OCI-LY7 (cell line): ENCODE data around the gene KRT36. TPM values are rescaled to one million over a fixed set of nuclear protein-coding genes. Genes with fewer than 3 reads are reported as not detected.

Source experiments
- BruUV-seq: library from RNA; stranded (reverse); fragments of 400-500 nt; replicated peaks from 2 replicates; lab custom pipeline; 2021; lab: Mats Ljungman, UMichigan
- CTCF ChIA-PET: fragments of 300-600 bp; sonication (Branson Sonifier 250); formaldehyde crosslinking; loops from one replicate; lab custom pipeline; 2022; ENCODE audit warnings: antibody characterized with exemption; ENCODE audit not compliant: unreplicated experiment; lab: Charles Lee
- POLR2A ChIA-PET: fragments of 300-600 bp; sonication (Branson Sonifier 250); formaldehyde crosslinking; loops from one replicate; lab custom pipeline; 2022; ENCODE audit warnings: antibody characterized with exemption; lab: Charles Lee
- DNase-seq: peaks from one replicate; pipeline ENCODE4 v3.0.0-alpha.2; 2015; ENCODE audit warnings: low spot score
- H2AFZ ChIP-seq: fragments of 200-600 bp; sonication (generic), shearing (Covaris generic); 2 replicates; pipeline ENCODE4 v1.6.1; 2014; ENCODE audit warnings: mild to moderate bottlenecking, antibody characterized with exemption, low read length, moderate library complexity
- H3K27ac ChIP-seq: fragments of 200-600 bp; sonication (generic); 2 replicates; pipeline ENCODE4 v1.5.1; 2014; ENCODE audit warnings: mixed run types, low read depth, mild to moderate bottlenecking, moderate library complexity, low read length, inconsistent platforms; ENCODE audit not compliant: poor library complexity, severe bottlenecking
- H3K36me3 ChIP-seq: fragments of 200-600 bp; sonication (generic); 2 replicates; pipeline ENCODE4 v1.6.1; 2014; ENCODE audit warnings: mild to moderate bottlenecking, antibody characterized with exemption, low read length, moderate library complexity, mixed read lengths; ENCODE audit not compliant: insufficient read depth
- H3K4me1 ChIP-seq: fragments of 200-600 bp; sonication (generic); 2 replicates; pipeline ENCODE4 v1.5.1; 2014; ENCODE audit warnings: mild to moderate bottlenecking, low read length; ENCODE audit not compliant: insufficient read depth, poor library complexity, severe bottlenecking
- H3K4me2 ChIP-seq: fragments of 200-600 bp; sonication (generic); 2 replicates; pipeline ENCODE4 v1.6.1; 2014; ENCODE audit warnings: mild to moderate bottlenecking, low read length
- H3K4me3 ChIP-seq: fragments of 200-600 bp; sonication (generic); 2 replicates; pipeline ENCODE4 v1.5.1; 2014; ENCODE audit warnings: mild to moderate bottlenecking, low read depth, low read length; ENCODE audit not compliant: poor library complexity, severe bottlenecking
- H3K79me2 ChIP-seq: fragments of 200-600 bp; sonication (generic); 2 replicates; pipeline ENCODE4 v1.6.1; 2016; ENCODE audit warnings: low read depth, mild to moderate bottlenecking, low read length, moderate library complexity, mixed read lengths; ENCODE audit not compliant: insufficient read depth
- H3K9me2 ChIP-seq: fragments of 200-600 bp; sonication (generic); 2 replicates; pipeline ENCODE4 v1.6.1; 2016; ENCODE audit warnings: mild to moderate bottlenecking, low read length, mixed read lengths; ENCODE audit not compliant: insufficient read depth
- H3K9me3 ChIP-seq: fragments of 200-600 bp; sonication (generic); 2 replicates; pipeline ENCODE4 v1.6.1; 2014; ENCODE audit warnings: mild to moderate bottlenecking, mixed run types, low read length, mixed read lengths
- H4K20me1 ChIP-seq: fragments of 200-600 bp; sonication (generic); 2 replicates; pipeline ENCODE4 v1.6.1; 2014; ENCODE audit warnings: mild to moderate bottlenecking, antibody characterized with exemption, low read length, moderate library complexity, mixed read lengths; ENCODE audit not compliant: insufficient read depth
- EZH2phosphoT487 ChIP-seq: fragments of 200-600 bp; sonication (generic); IDR thresholded peaks from 2 replicates; pipeline ENCODE4 v1.6.1; 2018; ENCODE audit warnings: low read depth, borderline replicate concordance, mild to moderate bottlenecking, mixed run types, antibody characterized with exemption, low read length, moderate library complexity, mixed read lengths
- intact Hi-C: fragments of 100-400 bp; cut with micrococcal nuclease; formaldehyde crosslinking; loops from one replicate; pipeline ENCODE4 v1.10.0; 2022; ENCODE audit not compliant: unreplicated experiment
- total RNA-seq, 2 experiments: library from RNA; depleted of rRNA in 1 of 2; stranded (reverse); fragments of >200 nt in 1 of 2; shearing (Covaris generic) in 1 of 2; gene quantifications; 2 replicates each; pipeline ENCODE4 v1.2.3, GENCODE V29; 2014 to 2022
- TF ChIP-seq, protein P1 (sequence below): fragments of 200-600 bp; sonication (generic); conservative IDR thresholded peaks from 2 replicates; pipeline ENCODE4 v1.5.1; 2014; ENCODE audit warnings: mild to moderate bottlenecking, antibody characterized with exemption, low read length, moderate library complexity, mixed read lengths

Gene KRT36
- total RNA-seq, 2 experiments from 2014 or later: not detected

DNA sequence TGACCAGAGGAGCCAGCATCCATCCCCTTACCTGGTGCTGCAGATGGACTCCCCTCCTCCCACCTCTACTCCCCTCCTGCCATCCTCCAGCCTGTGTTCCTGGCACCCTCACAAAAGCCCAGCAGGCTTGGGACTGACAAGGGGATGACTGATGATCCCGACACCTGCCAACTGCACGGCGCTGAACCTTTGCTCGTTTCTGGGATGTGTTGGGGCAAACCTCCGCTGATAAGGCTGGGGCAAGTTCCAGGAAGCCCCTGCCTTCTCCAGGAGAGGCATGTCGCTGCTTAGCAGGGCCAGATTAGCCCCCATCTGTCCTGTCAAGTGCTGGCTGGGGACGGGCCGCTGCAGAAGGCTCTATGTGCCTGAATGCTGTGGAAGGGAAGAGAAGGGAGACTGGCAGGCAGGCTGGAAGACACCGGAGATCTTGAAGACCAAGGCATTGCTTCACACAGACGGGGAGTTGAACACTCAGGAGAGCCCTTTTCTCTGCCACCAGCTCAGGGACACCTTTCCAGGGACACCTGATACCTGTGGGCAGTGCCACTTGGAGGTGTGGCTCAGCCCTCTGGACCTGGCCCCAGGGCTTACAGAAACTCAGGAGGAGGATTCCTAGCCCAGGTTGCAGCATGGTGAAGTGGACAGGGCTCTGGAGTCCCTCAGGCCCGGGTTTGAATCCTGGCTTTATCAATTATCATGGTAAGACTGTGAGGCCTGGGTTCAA, 30.0 kb upstream of the KRT36 start:
- DNase-seq: no peak
- H3K9me2 ChIP-seq: no peaks in the 10 kb centered on the region
- intact Hi-C loops: no loop called here
- no peak overlapping the region for H3K27ac ChIP-seq
- no peak overlapping the region for H2AFZ ChIP-seq
- H3K4me3 ChIP-seq: no peak overlapping the region
- H3K79me2 ChIP-seq: no peaks in the 10 kb centered on the region
- TF ChIP-seq, protein P1, sequence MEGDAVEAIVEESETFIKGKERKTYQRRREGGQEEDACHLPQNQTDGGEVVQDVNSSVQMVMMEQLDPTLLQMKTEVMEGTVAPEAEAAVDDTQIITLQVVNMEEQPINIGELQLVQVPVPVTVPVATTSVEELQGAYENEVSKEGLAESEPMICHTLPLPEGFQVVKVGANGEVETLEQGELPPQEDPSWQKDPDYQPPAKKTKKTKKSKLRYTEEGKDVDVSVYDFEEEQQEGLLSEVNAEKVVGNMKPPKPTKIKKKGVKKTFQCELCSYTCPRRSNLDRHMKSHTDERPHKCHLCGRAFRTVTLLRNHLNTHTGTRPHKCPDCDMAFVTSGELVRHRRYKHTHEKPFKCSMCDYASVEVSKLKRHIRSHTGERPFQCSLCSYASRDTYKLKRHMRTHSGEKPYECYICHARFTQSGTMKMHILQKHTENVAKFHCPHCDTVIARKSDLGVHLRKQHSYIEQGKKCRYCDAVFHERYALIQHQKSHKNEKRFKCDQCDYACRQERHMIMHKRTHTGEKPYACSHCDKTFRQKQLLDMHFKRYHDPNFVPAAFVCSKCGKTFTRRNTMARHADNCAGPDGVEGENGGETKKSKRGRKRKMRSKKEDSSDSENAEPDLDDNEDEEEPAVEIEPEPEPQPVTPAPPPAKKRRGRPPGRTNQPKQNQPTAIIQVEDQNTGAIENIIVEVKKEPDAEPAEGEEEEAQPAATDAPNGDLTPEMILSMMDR: no peak
- no peak for TF ChIP-seq EZH2phosphoT487
- no peaks in the 10 kb centered on the region for H3K4me1 ChIP-seq
- H4K20me1 ChIP-seq: no peaks in the 10 kb centered on the region
- no peaks in the 10 kb centered on the region for H3K9me3 ChIP-seq
- ChIA-PET POLR2A (no interaction called here), CTCF (no interaction called here)
- BruUV-seq: no TSS peak
- no peaks in the 10 kb centered on the region for H3K36me3 ChIP-seq
- no peak overlapping the region for H3K4me2 ChIP-seq

DNA sequence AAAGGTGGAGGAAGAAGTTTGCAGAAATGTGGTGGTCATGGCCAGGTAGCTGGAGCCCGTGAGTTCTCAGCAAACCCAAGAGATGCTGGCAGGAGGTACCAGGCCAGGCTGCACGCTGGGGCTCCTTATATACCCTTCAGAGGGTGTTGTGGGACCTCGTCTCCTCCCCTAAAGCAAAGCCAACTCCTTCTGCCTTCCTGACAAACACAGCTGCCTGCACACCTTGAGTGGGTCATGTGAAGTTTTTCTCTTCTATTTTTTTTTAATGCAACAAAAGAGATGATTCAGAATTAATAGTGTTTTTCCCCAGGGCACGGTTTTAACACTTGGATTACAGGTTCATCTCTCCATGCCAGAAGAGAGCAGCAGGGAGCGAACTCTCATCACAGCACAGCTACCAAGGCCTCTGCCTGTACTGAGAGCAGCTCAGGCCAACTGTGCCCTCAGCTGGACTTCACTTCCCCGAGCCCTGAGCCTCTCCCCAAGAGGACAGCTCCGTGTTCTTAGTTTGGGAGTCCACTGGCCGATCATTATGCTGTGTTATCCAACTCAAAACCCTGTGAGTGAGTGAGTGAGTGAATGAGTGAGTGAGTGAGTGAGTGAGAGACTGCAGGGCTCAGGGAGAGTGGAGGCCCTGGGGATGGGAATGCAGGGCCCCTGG, 29.2 kb upstream of the KRT36 start, which contains the start of gene KRT15:
Gene KRT15, minus strand, starts transcription at position 102 of the 661 bp plus-strand sequence. Its CDS starts 63 bp downstream, at position 39.
- no peak for DNase-seq
- H2AFZ ChIP-seq: no peak within 1 kb of the TSS
- BruUV-seq: no TSS peak
- POLR2A ChIA-PET: interaction anchor here (0.7 kb wide), 1 partner anchor 837 kb away, joined by 3 read pairs; no protein-coding TSS in a partner anchor
- H4K20me1 ChIP-seq: no peaks in the 10 kb centered on the region
- no peaks in the 10 kb centered on the region for H3K4me1 ChIP-seq
- no peaks in the 10 kb centered on the region for H3K79me2 ChIP-seq
- intact Hi-C loops: no loop called here
- no peaks in the 10 kb centered on the region for H3K9me3 ChIP-seq
- H3K4me2 ChIP-seq: no peak within 1 kb of the TSS
- no peak for TF ChIP-seq EZH2phosphoT487
- TF ChIP-seq, protein P1: no peak
- no peaks in the 10 kb centered on the region for H3K36me3 ChIP-seq
- no peak within 1 kb of the TSS for H3K27ac ChIP-seq
- H3K9me2 ChIP-seq: no peaks in the 10 kb centered on the region
- no peak within 1 kb of the TSS for H3K4me3 ChIP-seq
- CTCF ChIA-PET: no interaction called here

DNA sequence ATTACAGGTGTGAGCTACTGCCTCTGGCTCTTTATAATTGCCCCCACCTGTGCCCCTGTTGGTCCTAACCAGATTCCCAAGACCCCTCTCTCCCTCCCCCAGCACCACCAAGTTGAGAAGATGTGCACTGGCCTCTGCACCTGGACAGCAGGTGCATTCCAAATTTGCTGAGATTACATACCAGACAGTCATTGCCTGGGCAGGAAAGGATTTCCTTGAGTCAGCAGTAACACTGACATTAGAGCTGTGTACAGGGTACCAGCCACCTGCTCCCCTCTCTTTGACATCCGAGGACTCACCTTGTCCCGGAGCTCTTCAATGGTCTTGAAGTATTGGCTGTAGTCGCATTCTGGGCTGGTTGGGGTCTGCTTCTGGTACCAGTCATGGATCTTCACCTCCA, 28.3 kb upstream of the KRT36 start:
- Histone ChIP-seq H3K9me3 (no peaks in the 10 kb centered on the region), H3K4me1 (no peaks in the 10 kb centered on the region), H3K79me2 (no peaks in the 10 kb centered on the region), H2AFZ (no peak overlapping the region), H4K20me1 (no peaks in the 10 kb centered on the region), H3K27ac (no peak overlapping the region), H3K4me3 (no peak overlapping the region), H3K36me3 (no peaks in the 10 kb centered on the region), H3K4me2 (no peak overlapping the region), H3K9me2 (no peaks in the 10 kb centered on the region)
- intact Hi-C loops: no loop called here
- CTCF ChIA-PET: no interaction called here
- TF ChIP-seq, protein P1: no peak
- no peak for TF ChIP-seq EZH2phosphoT487
- POLR2A ChIA-PET: no interaction called here
- no TSS peak for BruUV-seq
- no peak for DNase-seq
